ACC112 (cell line): ENCODE results near the gene PSTPIP2.
"Not testable (repeated sequence)": the region's sequence is repeated elsewhere in the genome, so short reads cannot be mapped to it uniquely, and the experiment has no call there.

ENCODE experiments used
- H2AFZ ChIP-seq: fragments of 200-600 bp; sonication (generic); one replicate; pipeline ENCODE4 v1.6.0; 2017; ENCODE audit warnings: antibody characterized with exemption, low read length; ENCODE audit not compliant: unreplicated experiment
- H3K27ac ChIP-seq: fragments of 200-600 bp; sonication (generic); 2 replicates; pipeline ENCODE4 v1.5.1; 2014; ENCODE audit warnings: low read depth, mild to moderate bottlenecking, antibody characterized with exemption, low read length, moderate library complexity
- H3K27me3 ChIP-seq: fragments of 200-600 bp; sonication (generic); 2 replicates; pipeline ENCODE4 v1.6.1; 2014; ENCODE audit warnings: mild to moderate bottlenecking, antibody characterized with exemption, low read length, moderate library complexity, mixed read lengths; ENCODE audit not compliant: insufficient read depth
- H3K36me3 ChIP-seq: fragments of 200-600 bp; sonication (generic); 2 replicates; pipeline ENCODE4 v1.6.1; 2016; ENCODE audit warnings: mild to moderate bottlenecking, antibody characterized with exemption, low read length, moderate library complexity, mixed read lengths; ENCODE audit not compliant: insufficient read depth
- H3K4me1 ChIP-seq: fragments of 200-600 bp; sonication (generic); one replicate; pipeline ENCODE4 v1.6.1; 2016; ENCODE audit warnings: low read length, mixed read lengths; ENCODE audit not compliant: insufficient read depth, unreplicated experiment, control insufficient read depth
- H3K4me3 ChIP-seq: fragments of 200-600 bp; sonication (generic); 2 replicates; pipeline ENCODE4 v1.5.1; 2014; ENCODE audit warnings: mild to moderate bottlenecking, low read depth, low read length
- H3K79me2 ChIP-seq: fragments of 200-600 bp; sonication (generic); one replicate; pipeline ENCODE4 v1.6.0; 2016; ENCODE audit warnings: low read length; ENCODE audit not compliant: control insufficient read depth, unreplicated experiment, insufficient read depth

Gene PSTPIP2

DNA sequence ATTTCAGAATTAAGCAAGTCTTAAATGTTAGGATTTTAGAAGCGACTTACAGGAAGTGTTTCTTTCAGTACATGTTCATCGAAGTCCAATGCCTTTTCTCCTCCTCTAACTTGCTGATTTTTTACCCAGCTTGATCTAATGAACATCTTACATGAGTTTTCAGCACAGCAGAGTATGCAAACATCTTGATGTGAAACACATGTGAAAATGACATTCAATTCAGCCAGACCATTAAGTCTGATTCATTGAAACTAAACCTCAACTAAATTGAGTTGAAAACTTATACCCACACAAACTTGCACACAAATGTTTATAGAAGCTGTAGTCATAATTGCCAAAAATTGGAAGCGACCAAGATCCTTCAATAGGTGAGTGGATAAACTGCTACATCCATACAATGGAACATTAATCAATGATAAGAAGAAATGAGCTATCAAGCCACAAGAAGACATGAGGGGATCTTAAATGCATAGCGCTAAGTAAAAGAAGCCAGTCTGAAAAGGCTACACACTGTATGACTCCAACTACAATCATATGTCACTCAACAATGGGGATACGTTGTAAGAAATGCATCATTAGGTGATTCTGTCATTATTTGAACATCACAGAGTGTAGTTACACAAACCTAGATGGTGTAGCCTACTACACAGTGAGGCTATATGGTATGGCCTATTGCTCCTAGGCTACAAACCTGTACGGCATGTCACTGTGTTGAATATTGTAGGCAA, 18.5 kb downstream of the PSTPIP2 start:
- Histone ChIP-seq H3K4me1 (peaks cover 35% of the 10 kb centered on the region), H3K79me2 (no peaks in the 10 kb centered on the region), H2AFZ (no peak overlapping the region), H3K27ac (no peak overlapping the region), H3K4me3 (no peak overlapping the region), H3K36me3 (no peaks in the 10 kb centered on the region), H3K27me3 (no peaks in the 10 kb centered on the region)

DNA sequence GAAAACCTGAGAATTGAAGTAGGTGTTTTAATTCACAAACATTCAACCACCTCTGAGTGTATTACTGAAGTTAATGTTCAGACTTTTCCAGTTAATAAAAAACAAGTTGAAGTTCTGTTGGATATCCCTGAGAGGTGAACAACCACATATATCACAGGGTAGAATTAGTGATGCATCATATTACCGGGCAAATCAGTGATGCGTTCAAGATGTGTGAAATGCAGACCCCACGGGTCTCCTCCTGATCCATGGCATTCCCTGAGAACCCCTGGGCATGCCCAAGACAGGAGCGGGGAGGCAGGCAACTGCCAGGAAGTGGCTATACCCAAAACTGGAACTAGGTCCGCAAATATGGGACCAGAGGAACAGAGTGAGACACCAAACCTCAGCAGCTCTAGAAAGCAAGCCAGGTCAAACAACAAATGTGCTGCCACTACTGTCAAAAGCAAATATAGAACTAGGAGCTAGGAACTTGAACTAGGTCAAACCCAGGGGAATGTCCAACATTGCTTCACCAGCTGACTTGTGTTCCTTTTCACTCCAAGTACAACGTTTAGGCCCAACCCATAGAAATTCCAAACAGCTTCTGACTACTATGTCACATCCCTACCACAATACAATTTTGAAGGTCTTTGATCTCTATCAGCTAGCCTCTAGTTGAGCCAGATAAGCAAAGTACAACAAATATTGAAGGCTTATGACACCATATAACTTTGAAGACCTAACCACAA, 20.2 kb downstream of the PSTPIP2 start:
- Histone ChIP-seq H3K27me3 (no peaks in the 10 kb centered on the region), H2AFZ (no peak overlapping the region), H3K4me1 (peaks cover 42% of the 10 kb centered on the region), H3K27ac (peak overlapping the region; percentile 72), H3K36me3 (no peaks in the 10 kb centered on the region), H3K79me2 (no peaks in the 10 kb centered on the region), H3K4me3 (peak overlapping the region; percentile 10; the same call in 1 of the 2 replicates)

GRCh38 chr18:46050268-46050667, 21.8 kb downstream of the PSTPIP2 start:
- H3K36me3 ChIP-seq: no peaks in the 10 kb centered on the region
- H3K27ac ChIP-seq: no peak overlapping the region
- no peaks in the 10 kb centered on the region for H3K79me2 ChIP-seq
- H3K27me3 ChIP-seq: no peaks in the 10 kb centered on the region
- peaks cover 39% of the 10 kb centered on the region for H3K4me1 ChIP-seq
- H3K4me3 ChIP-seq: no peak overlapping the region
- H2AFZ ChIP-seq: no peak overlapping the region

- Histone ChIP-seq H3K27me3 (no peaks in the 10 kb centered on the region), H3K79me2 (no peaks in the 10 kb centered on the region), H3K36me3 (no peaks in the 10 kb centered on the region), H3K4me1 (peaks cover 34% of the 10 kb centered on the region), H3K4me3 (no peak overlapping the region), H3K27ac (peak overlapping the region; percentile 51), H2AFZ (no peak overlapping the region)
These were observed 23.4 kb downstream of the PSTPIP2 start for GRCh38 chr18:46048641-46049040.

GRCh38 chr18:46047369-46047768, 24.7 kb downstream of the PSTPIP2 start:
- not testable (repeated sequence) for H3K27me3 ChIP-seq, H2AFZ ChIP-seq, H3K4me3 ChIP-seq, H3K27ac ChIP-seq, H3K79me2 ChIP-seq, H3K36me3 ChIP-seq
- H3K4me1 ChIP-seq: peaks cover 26% of the 10 kb centered on the region

DNA sequence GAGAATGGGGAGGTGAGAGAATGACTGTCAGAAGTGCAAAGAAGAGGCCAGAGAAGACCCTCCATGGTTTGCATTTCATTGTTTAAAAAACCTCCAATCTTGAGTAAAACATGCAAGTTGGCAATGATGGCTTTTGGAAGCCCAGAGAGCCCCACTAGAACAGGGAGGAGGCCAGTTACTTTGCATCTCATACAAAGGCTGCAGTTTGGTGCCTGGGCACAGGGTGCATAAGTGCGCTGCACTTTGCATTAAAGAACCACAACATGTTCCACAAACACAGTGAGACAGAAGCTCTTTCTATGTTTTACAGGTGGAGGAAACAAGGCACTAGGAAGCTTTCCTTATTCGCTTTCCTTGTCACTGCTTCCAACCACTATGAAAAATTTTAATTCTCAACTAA, 25.4 kb downstream of the PSTPIP2 start:
- no peak overlapping the region for H3K4me3 ChIP-seq
- H3K36me3 ChIP-seq: no peaks in the 10 kb centered on the region
- peaks cover 23% of the 10 kb centered on the region for H3K4me1 ChIP-seq
- no peak overlapping the region for H3K27ac ChIP-seq
- no peaks in the 10 kb centered on the region for H3K27me3 ChIP-seq
- no peak overlapping the region for H2AFZ ChIP-seq
- no peaks in the 10 kb centered on the region for H3K79me2 ChIP-seq

- Histone ChIP-seq H3K4me3 (no peak overlapping the region), H3K36me3 (no peaks in the 10 kb centered on the region), H3K4me1 (peaks cover 17% of the 10 kb centered on the region), H3K79me2 (no peaks in the 10 kb centered on the region), H3K27ac (no peak overlapping the region), H3K27me3 (no peaks in the 10 kb centered on the region), H2AFZ (no peak overlapping the region)
These were observed 25.9 kb downstream of the PSTPIP2 start for GRCh38 chr18:46046126-46046525.

- H3K4me1 ChIP-seq: peaks cover 8% of the 10 kb centered on the region
- H3K79me2 ChIP-seq: no peaks in the 10 kb centered on the region
- H2AFZ ChIP-seq: no peak overlapping the region
- H3K4me3 ChIP-seq: no peak overlapping the region
- no peaks in the 10 kb centered on the region for H3K27me3 ChIP-seq
- no peak overlapping the region for H3K27ac ChIP-seq
- H3K36me3 ChIP-seq: no peaks in the 10 kb centered on the region
These were observed 29.4 kb downstream of the PSTPIP2 start for GRCh38 chr18:46042571-46043123.

DNA sequence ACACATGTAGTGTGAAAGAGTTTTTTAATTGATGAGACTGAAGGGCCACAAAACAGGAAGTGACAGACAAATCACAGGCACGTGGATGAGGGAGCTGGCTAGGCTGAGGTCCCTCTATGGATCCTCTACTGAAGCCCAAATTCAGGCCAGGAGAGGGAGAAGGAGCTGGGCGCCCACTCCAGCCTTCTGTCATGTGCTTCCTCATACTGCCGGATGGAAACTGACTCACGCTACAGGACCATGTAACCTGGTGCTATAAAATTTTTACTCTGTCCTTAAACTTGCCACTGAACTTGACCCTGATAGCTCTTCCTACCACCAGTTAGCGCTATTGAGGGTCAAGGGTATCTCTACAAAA, 31.3 kb downstream of the PSTPIP2 start:
- Histone ChIP-seq H3K27ac (no peak overlapping the region), H3K27me3 (no peaks in the 10 kb centered on the region), H3K79me2 (no peaks in the 10 kb centered on the region), H3K36me3 (no peaks in the 10 kb centered on the region), H2AFZ (no peak overlapping the region), H3K4me3 (no peak overlapping the region), H3K4me1 (peaks cover 9% of the 10 kb centered on the region)

DNA sequence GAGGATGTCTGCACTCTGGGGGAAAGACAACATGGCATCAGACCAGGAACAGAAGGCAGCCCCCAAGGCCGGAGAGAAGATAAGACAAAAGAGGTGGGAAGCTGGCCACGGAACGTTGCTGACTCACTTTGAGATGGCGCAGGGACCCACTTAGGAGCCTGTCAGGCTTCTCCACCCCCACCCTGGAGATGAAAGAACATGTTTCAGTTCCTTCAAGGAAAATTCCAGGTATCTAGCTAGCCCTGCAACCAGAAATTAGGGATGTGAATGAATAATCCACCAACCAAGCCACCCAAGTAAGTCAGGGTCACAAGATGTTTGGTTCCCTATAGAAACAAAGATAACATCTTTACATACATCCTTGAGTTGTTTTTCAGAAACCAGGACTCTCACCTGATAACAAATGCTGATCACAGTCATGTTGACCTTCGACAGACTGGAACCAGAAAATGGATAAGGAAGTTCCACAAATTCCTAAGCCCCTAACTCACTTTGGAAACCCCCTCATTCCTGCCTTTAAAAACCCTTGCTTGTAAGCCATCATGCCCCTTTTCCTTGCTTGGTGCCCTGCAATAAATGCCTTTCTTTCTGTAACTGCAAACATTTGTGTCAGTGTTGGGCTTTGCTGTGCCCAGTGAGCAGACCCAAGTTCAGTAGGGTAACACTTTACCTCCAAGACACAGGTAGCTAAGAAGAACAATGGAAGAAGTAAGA, 31.9 kb downstream of the PSTPIP2 start:
- H3K4me3 ChIP-seq: no peak overlapping the region
- peaks cover 12% of the 10 kb centered on the region for H3K4me1 ChIP-seq
- no peaks in the 10 kb centered on the region for H3K79me2 ChIP-seq
- no peak overlapping the region for H2AFZ ChIP-seq
- H3K27ac ChIP-seq: no peak overlapping the region
- H3K27me3 ChIP-seq: no peaks in the 10 kb centered on the region
- no peaks in the 10 kb centered on the region for H3K36me3 ChIP-seq
